Cardiac septum (tissue), 1 donor: ENCODE results near the gene STK32B. TPM values are rescaled to one million over a fixed set of nuclear protein-coding genes. Genes with fewer than 3 reads are reported as not detected.

Experiments used
- DNase-seq: peaks from one replicate; pipeline ENCODE4 v3.0.0-alpha.2; 2020; ENCODE audit warnings: low spot score
- intact Hi-C: fragments of 100-400 bp; cut with DNase I; formaldehyde crosslinking; loops from one replicate; pipeline ENCODE4 v1.14.0; 2022
- total RNA-seq: library from RNA; stranded (reverse); fragmentation: NEBNext Ultra II Directional; extraction: Animal tissue kit (Norgen Biotek cat#: 25700); gene quantifications from one replicate; pipeline ENCODE4 v1.2.1, GENCODE V29; 2021
- donor health status: DM: no; HTN: no; CAD: no.

STK32B gene
- total RNA-seq, 1 donor from 2014 or later, result 0.22 TPM

- intact Hi-C loops, result no loop called here
Measured at GRCh38 chr4:5515646-5516045, 464.4 kb downstream of the STK32B start.

GRCh38 chr4:5517372-5517771 is 466.1 kb downstream of the STK32B start:
- DNase-seq, result no peak
- intact Hi-C loops, result no loop called here

More at GRCh38 chr4:5515646-5516045, 464.4 kb downstream of the STK32B start:
- DNase-seq, result no peak

GRCh38 chr4:5524446-5525299 is 473.4 kb downstream of the STK32B start:
- DNase-seq, result no peak
- intact Hi-C loops, result no loop called here

GRCh38 chr4:5526080-5526846 is 475.0 kb downstream of the STK32B start:
- intact Hi-C loops, result no loop called here
- no peak for DNase-seq

GRCh38 chr4:5527211-5527610 is 475.9 kb downstream of the STK32B start:
- no peak for DNase-seq
- intact Hi-C loops, result no loop called here

GRCh38 chr4:5528031-5528436 is 476.8 kb downstream of the STK32B start:
- intact Hi-C loops, result no loop called here

GRCh38 chr4:5532100-5532499 is 480.8 kb downstream of the STK32B start:
- intact Hi-C loops, result no loop called here
- no peak for DNase-seq

More at GRCh38 chr4:5528031-5528436, 476.8 kb downstream of the STK32B start:
- DNase-seq, result no peak

- no peak for DNase-seq
- intact Hi-C loops, result no loop called here
Measured at GRCh38 chr4:5539584-5539983, 488.3 kb downstream of the STK32B start.

- DNase-seq, result no peak
- intact Hi-C loops, result no loop called here
Measured at GRCh38 chr4:5541169-5541568, 489.9 kb downstream of the STK32B start.

GRCh38 chr4:5543681-5544080 is 492.4 kb downstream of the STK32B start:
- intact Hi-C loops, result no loop called here
- no peak for DNase-seq

GRCh38 chr4:5544762-5545161 is 493.5 kb downstream of the STK32B start:
- intact Hi-C loops, result no loop called here
- no peak for DNase-seq

GRCh38 chr4:5545271-5545670 is 494.0 kb downstream of the STK32B start:
- no peak for DNase-seq
- intact Hi-C loops, result no loop called here

- no peak for DNase-seq
- intact Hi-C loops, result no loop called here
Measured at GRCh38 chr4:5547651-5548249, 496.5 kb downstream of the STK32B start.

Other genes starting within 250 kb of the STK32B start
- gene MSX1, start 191.8 kb upstream of the STK32B start, total RNA-seq, result 5.0 TPM
- not detected for gene CYTL1, start 32.0 kb upstream of the STK32B start, total RNA-seq